Mesangial cell (primary cell): Measurements from ENCODE around the gene LMBR1. TPM values are rescaled to one million over a fixed set of nuclear protein-coding genes. Genes with fewer than 3 reads are reported as not detected.

Experiments used
- total RNA-seq: library from RNA; depleted of rRNA; stranded (reverse); fragments of >200 nt; gene quantifications from 2 replicates; pipeline ENCODE4 v1.2.3, GENCODE V29; 2015

LMBR1 gene
- 29.3 and 42.7 TPM in 2 replicates for total RNA-seq

GRCh38 chr7:156892821-156893706 is at the start of gene LMBR1:
Gene LMBR1, minus strand, starts transcription at chr7:156893183. Its CDS starts 190 bp downstream, at chr7:156892993.

GRCh38 chr7:156640257-156640948 is 252.6 kb downstream of the LMBR1 start, which contains the start of gene RNF32:
Gene RNF32, plus strand, starts transcription at chr7:156640774. Its CDS starts 3,104 bp downstream, at chr7:156643878.

Other genes starting within 250 kb of the LMBR1 start
- gene NOM1, start 56.5 kb upstream of the LMBR1 start, total RNA-seq = 6.6 and 10.4 TPM in 2 replicates
- gene MNX1, start 117.5 kb upstream of the LMBR1 start, total RNA-seq = 0.33 and 0.63 TPM in 2 replicates
- 45.6 and 58.8 TPM in 2 replicates for gene UBE3C, start 245.7 kb upstream of the LMBR1 start, total RNA-seq